GM12873 (cell line): Measurements from ENCODE around the gene GPR37.

Experiments used
- TF ChIP-seq, protein P1 (sequence below): IDR thresholded peaks from 2 replicates; pipeline ENCODE4 v1.5.1; 2012; ENCODE audit warnings: low read depth, mild to moderate bottlenecking, moderate library complexity, low read length, control low read depth; ENCODE audit not compliant: insufficient read depth; ENCODE audit errors: missing control alignments

Gene GPR37, protein sequence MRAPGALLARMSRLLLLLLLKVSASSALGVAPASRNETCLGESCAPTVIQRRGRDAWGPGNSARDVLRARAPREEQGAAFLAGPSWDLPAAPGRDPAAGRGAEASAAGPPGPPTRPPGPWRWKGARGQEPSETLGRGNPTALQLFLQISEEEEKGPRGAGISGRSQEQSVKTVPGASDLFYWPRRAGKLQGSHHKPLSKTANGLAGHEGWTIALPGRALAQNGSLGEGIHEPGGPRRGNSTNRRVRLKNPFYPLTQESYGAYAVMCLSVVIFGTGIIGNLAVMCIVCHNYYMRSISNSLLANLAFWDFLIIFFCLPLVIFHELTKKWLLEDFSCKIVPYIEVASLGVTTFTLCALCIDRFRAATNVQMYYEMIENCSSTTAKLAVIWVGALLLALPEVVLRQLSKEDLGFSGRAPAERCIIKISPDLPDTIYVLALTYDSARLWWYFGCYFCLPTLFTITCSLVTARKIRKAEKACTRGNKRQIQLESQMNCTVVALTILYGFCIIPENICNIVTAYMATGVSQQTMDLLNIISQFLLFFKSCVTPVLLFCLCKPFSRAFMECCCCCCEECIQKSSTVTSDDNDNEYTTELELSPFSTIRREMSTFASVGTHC

GRCh38 chr7:124765401-124766352 is at the start of gene GPR37:
TSS of gene GPR37 (minus strand) at chr7:124765792. CDS start at chr7:124764976, 816 bp downstream.
- TF ChIP-seq, protein P1, sequence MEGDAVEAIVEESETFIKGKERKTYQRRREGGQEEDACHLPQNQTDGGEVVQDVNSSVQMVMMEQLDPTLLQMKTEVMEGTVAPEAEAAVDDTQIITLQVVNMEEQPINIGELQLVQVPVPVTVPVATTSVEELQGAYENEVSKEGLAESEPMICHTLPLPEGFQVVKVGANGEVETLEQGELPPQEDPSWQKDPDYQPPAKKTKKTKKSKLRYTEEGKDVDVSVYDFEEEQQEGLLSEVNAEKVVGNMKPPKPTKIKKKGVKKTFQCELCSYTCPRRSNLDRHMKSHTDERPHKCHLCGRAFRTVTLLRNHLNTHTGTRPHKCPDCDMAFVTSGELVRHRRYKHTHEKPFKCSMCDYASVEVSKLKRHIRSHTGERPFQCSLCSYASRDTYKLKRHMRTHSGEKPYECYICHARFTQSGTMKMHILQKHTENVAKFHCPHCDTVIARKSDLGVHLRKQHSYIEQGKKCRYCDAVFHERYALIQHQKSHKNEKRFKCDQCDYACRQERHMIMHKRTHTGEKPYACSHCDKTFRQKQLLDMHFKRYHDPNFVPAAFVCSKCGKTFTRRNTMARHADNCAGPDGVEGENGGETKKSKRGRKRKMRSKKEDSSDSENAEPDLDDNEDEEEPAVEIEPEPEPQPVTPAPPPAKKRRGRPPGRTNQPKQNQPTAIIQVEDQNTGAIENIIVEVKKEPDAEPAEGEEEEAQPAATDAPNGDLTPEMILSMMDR, result no peak

DNA sequence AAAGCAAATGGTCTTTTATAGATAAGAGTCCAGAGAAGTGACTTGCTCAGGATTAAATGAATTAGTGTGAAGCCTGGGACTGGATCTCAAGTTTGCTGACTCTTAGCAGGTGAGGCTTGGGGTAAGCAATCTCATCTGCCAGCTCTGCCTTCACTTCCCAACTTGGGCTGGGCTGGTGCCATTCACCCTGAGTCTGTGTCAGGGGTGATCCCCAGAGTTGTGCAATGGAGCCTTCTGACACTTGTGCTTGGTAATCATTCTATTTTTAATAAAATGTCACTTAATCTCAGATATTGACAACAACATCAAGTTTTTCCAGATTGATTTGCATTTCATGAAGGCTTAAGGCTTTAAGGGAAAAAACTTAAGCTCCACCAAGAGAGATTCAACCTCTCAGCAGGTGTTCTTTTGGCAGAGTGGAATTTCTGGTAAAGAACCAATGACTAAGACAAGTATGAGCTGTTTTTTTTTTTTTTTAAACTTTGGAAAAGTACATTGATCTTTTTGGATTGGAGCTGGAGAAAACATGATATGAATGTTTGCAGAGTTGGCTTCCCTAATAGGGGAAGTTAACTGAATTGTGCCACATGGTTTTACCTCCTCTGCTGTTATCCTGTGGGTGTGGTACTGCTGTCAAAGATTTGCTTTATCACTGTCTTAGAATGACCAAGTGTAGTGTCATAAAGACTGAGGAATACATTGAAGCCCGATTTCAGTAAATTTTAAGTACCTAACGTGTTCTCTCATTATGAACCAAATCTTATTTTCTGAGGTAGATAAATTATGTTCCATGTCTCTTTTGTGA is 48.6 kb upstream of the GPR37 start:
- TF ChIP-seq, protein P1, result no peak

DNA sequence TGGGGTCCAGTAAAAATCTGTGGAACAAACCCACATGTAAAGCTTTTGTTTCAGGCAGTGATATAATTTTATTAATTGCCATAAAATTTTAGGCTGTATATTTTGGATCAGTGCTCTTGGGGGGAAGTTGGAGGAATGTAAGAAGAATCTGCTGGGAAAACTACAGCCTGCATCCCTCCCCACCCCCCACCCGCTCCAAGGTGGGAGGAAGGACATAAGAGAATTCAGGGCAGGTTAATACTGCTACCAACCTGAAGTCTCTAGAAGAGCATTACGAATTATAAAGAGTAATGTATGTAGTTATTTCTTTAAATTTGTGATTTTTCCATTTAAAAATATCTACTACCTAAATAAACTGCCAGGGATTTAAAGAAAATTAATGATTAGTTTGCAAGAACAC is 47.2 kb upstream of the GPR37 start:
- TF ChIP-seq, protein P1, result no peak

DNA sequence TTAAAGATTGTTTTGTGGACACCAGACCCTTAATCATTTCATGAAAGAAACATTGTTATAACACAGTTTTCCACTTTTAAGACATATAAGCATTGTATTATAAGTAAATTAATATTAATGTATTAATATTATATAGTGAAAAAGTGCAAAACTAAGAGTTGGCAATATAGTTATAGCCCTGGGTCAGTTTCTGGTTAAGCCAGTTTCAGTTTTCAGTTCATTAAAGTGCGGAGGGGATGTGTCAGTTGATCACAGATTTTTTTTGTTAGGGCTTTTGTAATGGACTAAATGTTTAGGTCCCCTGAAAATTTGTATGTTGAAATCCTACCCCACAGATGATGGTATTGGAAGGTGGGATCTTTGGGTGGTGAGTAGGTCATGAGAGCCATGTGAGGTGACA is 45.7 kb upstream of the GPR37 start:
- TF ChIP-seq, protein P1, result no peak

GRCh38 chr7:124810605-124811004 is 45.0 kb upstream of the GPR37 start:
- TF ChIP-seq, protein P1, result no peak

DNA sequence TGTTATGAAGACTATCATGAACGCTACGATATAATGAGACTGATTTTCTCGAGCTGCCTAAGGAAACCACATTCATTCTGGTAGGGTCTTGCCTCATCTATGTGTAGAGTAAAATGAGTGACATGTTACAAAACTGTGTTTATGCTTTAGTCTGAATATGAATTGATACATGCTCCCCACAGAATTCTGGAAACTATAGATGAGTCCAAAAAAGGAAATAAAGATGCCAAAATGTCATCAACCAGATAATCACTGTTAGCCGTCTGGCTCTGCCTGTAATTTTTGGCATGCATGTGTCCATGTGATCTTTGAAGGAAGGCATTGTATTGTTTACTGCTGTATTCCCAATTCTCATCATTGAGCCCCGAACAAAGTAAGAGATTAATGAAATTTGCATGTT is 42.6 kb upstream of the GPR37 start:
- TF ChIP-seq, protein P1, result no peak
